Endothelial cell of umbilical vein (primary cell): ENCODE data around the gene AACS.

Source experiments
- CTCF ChIP-seq, 2 donors: IDR thresholded peaks; 1 replicate in 1 of 2; 2 replicates in 1 of 2; pipeline ENCODE4 v1.5.1; 2011; ENCODE audit warnings: low read length in 2 of 2, mild to moderate bottlenecking in 2 of 2, moderate library complexity in 2 of 2, control low read depth in 1 of 2, inconsistent platforms in 1 of 2, low read depth in 1 of 2; ENCODE audit not compliant: insufficient read depth in 1 of 2; ENCODE audit errors: extremely low read depth in 1 of 2
- EZH2 ChIP-seq: IDR thresholded peaks from 2 replicates; pipeline ENCODE4 v1.6.1; 2012; ENCODE audit warnings: borderline replicate concordance, low read depth, mild to moderate bottlenecking, moderate library complexity, low read length, inconsistent platforms; ENCODE audit not compliant: severe bottlenecking
- FOS ChIP-seq: IDR thresholded peaks from 2 replicates; pipeline ENCODE4 v1.6.1; 2011; ENCODE audit warnings: mild to moderate bottlenecking, low read length, moderate library complexity, borderline replicate concordance; ENCODE audit not compliant: insufficient read depth
- GATA2 ChIP-seq: IDR thresholded peaks from 2 replicates; pipeline ENCODE4 v1.7.0; 2011; ENCODE audit warnings: low read depth, mild to moderate bottlenecking, moderate library complexity, mixed read lengths, low read length; ENCODE audit not compliant: insufficient read length, insufficient read depth
- JUN ChIP-seq: IDR thresholded peaks from 2 replicates; pipeline ENCODE4 v1.6.1; 2011; ENCODE audit warnings: borderline replicate concordance, low read depth; ENCODE audit not compliant: insufficient read length, insufficient read depth
- MAX ChIP-seq: IDR thresholded peaks from 2 replicates; pipeline ENCODE4 v1.6.1; 2011; ENCODE audit not compliant: insufficient read depth, insufficient read length
- MYC ChIP-seq: IDR thresholded peaks from one replicate; pipeline ENCODE4 v1.6.1; 2011; ENCODE audit warnings: mild to moderate bottlenecking, low read depth, low read length
- POLR2A ChIP-seq: IDR thresholded peaks from 2 replicates; pipeline ENCODE4 v1.6.1; 2012; ENCODE audit warnings: low read depth, mild to moderate bottlenecking, control low read depth, low read length
- POLR2AphosphoS5 ChIP-seq: IDR thresholded peaks from 2 replicates; pipeline ENCODE4 v1.6.1; 2012; ENCODE audit warnings: low read depth, mild to moderate bottlenecking, control low read depth, low read length, moderate library complexity; ENCODE audit not compliant: insufficient read depth

GRCh38 chr12:125110641-125111360, 45.6 kb downstream of the AACS start:
- no peak for TF ChIP-seq MYC
- TF ChIP-seq EZH2: no peak
- no peak for TF ChIP-seq CTCF (IDR thresholded peaks at IDR 0.05; ENCODE audit: extremely low read depth in 1 of 2, insufficient read depth in 1 of 2, low read depth in 1 of 2, low read length in 2 of 2)
- no peak for TF ChIP-seq GATA2
- TF ChIP-seq POLR2AphosphoS5: no peak
- no peak for TF ChIP-seq FOS
- TF ChIP-seq JUN: no peak
- TF ChIP-seq POLR2A: no peak
- TF ChIP-seq MAX: no peak
